Loucy (cell line): Measurements from ENCODE around the gene HRC.

Experiments
- EZH2phosphoT487 ChIP-seq: fragments of 200-600 bp; IDR thresholded peaks from 2 replicates; pipeline ENCODE4 v1.6.1; 2018; ENCODE audit warnings: antibody characterized with exemption, mild to moderate bottlenecking, moderate library complexity, borderline replicate concordance
- TF ChIP-seq, protein P1 (sequence below): fragments of 200-600 bp; sonication (generic); conservative IDR thresholded peaks from 2 replicates; pipeline ENCODE4 v1.5.1; 2014; ENCODE audit warnings: mild to moderate bottlenecking, antibody characterized with exemption, low read length

DNA sequence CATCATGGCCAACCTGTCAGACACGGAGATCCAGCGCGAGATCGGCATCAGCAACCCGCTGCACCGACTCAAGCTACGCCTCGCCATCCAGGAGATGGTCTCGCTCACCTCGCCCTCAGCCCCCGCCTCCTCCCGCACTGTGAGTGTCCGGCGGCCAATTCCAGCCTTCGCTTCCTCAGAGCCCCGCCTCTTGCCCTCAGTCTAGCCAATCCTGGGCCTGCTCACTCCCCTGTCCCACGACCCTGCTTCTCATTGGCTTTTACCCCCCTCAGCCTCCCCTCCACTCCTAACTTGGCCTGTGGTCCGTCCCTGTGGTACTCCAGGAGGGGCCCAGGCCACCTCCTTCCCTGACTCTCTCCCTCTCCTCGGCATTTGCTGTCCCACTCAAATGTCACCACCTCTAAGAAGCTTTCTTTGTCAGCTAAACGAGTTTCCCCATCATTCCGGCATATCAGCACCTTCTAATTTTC lies 12.3 kb downstream of the HRC start:
- TF ChIP-seq, protein P1, sequence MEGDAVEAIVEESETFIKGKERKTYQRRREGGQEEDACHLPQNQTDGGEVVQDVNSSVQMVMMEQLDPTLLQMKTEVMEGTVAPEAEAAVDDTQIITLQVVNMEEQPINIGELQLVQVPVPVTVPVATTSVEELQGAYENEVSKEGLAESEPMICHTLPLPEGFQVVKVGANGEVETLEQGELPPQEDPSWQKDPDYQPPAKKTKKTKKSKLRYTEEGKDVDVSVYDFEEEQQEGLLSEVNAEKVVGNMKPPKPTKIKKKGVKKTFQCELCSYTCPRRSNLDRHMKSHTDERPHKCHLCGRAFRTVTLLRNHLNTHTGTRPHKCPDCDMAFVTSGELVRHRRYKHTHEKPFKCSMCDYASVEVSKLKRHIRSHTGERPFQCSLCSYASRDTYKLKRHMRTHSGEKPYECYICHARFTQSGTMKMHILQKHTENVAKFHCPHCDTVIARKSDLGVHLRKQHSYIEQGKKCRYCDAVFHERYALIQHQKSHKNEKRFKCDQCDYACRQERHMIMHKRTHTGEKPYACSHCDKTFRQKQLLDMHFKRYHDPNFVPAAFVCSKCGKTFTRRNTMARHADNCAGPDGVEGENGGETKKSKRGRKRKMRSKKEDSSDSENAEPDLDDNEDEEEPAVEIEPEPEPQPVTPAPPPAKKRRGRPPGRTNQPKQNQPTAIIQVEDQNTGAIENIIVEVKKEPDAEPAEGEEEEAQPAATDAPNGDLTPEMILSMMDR: no peak
- no peak for TF ChIP-seq EZH2phosphoT487
